Right lobe of liver (tissue), 6 donors: ENCODE data around the gene ST8SIA6. TPM values are rescaled to one million over a fixed set of nuclear protein-coding genes. Genes with fewer than 3 reads are reported as not detected.
"Not testable (repeated sequence)": the region's sequence is repeated elsewhere in the genome, so short reads cannot be mapped to it uniquely, and the experiment has no call there.

ENCODE experiments used
- ATAC-seq, 4 donors: fragments of 200-7000 bp; cut with Tn5 transposase; one replicate each; pipeline ENCODE4 v1.9.1; 2020; ENCODE audit warnings: mild to moderate bottlenecking in 4 of 4, moderate library complexity in 4 of 4
- DNase-seq, 3 donors: peaks; one replicate each; pipeline ENCODE4 v3.0.0-alpha.2; 2020
- H3K27ac ChIP-seq, 3 donors: fragments of 200-600 bp; one replicate each; pipeline ENCODE4 v1.8.0; 2022
- H3K27me3 ChIP-seq, 2 donors: fragments of 200-600 bp; one replicate each; pipeline ENCODE4 v1.8.0; 2022
- H3K36me3 ChIP-seq, 4 donors: fragments of 200-600 bp; sonication (generic) in 1 of 4; one replicate each; pipeline versions ENCODE4 v1.5.1 to v1.8.0; 2017 to 2022; ENCODE audit warnings: control low read depth in 1 of 4
- H3K4me1 ChIP-seq, 4 donors: fragments of 200-600 bp; sonication (generic) in 1 of 4; one replicate each; pipeline versions ENCODE4 v1.5.1 to v1.8.0; 2017 to 2022; ENCODE audit warnings: control low read depth in 1 of 4
- H3K4me3 ChIP-seq, 3 donors: fragments of 200-600 bp; one replicate each; pipeline ENCODE4 v1.8.0; 2022
- H3K9me3 ChIP-seq, 4 donors: fragments of 200-600 bp; sonication (generic) in 1 of 4; one replicate each; pipeline versions ENCODE4 v1.5.1 to v1.8.0; 2017 to 2022; ENCODE audit warnings: control low read depth in 1 of 4
- CTCF ChIP-seq, 4 donors: fragments of 200-600 bp in 3 of 4; fragments of 450-650 bp in 1 of 4; IDR thresholded peaks; one replicate each; pipeline versions ENCODE4 v1.5.1 to v1.8.0; 2016 to 2022; ENCODE audit warnings: antibody characterized with exemption in 4 of 4, mild to moderate bottlenecking in 2 of 4
- POLR2A ChIP-seq: fragments of 450-650 bp; IDR thresholded peaks from one replicate; pipeline ENCODE4 v1.6.1; 2017; ENCODE audit warnings: antibody characterized with exemption, mild to moderate bottlenecking
- WGBS: methylation state at CpG from one replicate; pipeline ENCODE4 v1.1.6; 2018; ENCODE audit warnings: low coverage, low lambda C conversion rate; ENCODE audit not compliant: insufficient coverage; ENCODE audit errors: missing lambda C conversion rate; 5-methylcytosine and 5-hydroxymethylcytosine counted together
- intact Hi-C, 2 donors: fragments of 100-400 bp; cut with DNase I; formaldehyde crosslinking; loops; one replicate each; pipeline versions ENCODE4 v1.11.2 to v1.14.1; 2022
- total RNA-seq, 6 experiments: library from RNA; depleted of rRNA in 2 of 6; stranded (reverse); fragments of >200 nt in 2 of 6; fragmentation: NEBNext Ultra II Directional in 3 of 6; extraction: Animal tissue kit (Norgen Biotek cat#: 25700) in 3 of 6; gene quantifications; one replicate each; pipeline versions ENCODE4 v1.1.0 to v1.2.4, GENCODE V29; 2016 to 2023
- donor health status: DM: no; HTN: yes; CAD: no.
- donor health status: DM: no; HTN: no; CAD: no.
- donor health status: DM: no; HTN: no; CAD: no.
- donor health status: DM: no; HTN: yes; CAD: no.
- donor health status: DM: no; HTN: yes; CAD: no.

The ST8SIA6 gene
- total RNA-seq, 6 experiments from 2014 or later: 0.39 to 2.2 (median 1.4) TPM

GRCh38 chr10:17443707-17444387 is 10.5 kb downstream of the ST8SIA6 start:
- intact Hi-C loops: no loop called here
- Histone ChIP-seq H3K4me1 (no peaks in the 10 kb centered on the region), H3K36me3 (no peaks in the 10 kb centered on the region), H3K27me3 (no peaks in the 10 kb centered on the region), H3K4me3 (no peak overlapping the region), H3K27ac (no peak overlapping the region), H3K9me3 (no peaks in the 10 kb centered on the region)
- ATAC-seq (no peak), DNase-seq (no peak)
- TF ChIP-seq CTCF (IDR thresholded peaks at IDR 0.05) (no peak), POLR2A (no peak)
- 24% methylated on average over 11 of the region's 11 CpGs for WGBS

DNA sequence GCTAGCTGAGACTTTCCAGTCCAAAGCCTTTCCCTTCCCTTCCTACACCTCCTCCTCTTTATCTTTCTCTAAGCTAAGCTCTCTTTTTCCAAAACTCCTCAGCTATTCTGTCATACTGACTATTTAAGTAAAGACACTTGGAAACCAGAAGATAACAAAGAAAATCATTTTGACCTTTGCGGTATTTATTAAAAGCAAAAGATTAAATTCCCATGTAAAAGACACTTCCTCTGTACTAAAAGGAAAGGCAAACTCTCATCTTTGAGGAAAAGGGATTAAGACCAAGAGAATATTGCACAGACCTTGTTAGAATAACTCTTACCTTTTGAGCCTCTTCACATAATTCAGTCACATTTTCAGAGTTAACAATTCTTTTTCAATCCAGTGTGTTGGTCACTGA is 15.8 kb downstream of the ST8SIA6 start:
- no peak for ATAC-seq
- Histone ChIP-seq H3K4me3 (no peak overlapping the region), H3K27ac (no peak overlapping the region), H3K4me1 (no peaks in the 10 kb centered on the region), H3K9me3 (no peaks in the 10 kb centered on the region), H3K36me3 (no peaks in the 10 kb centered on the region), H3K27me3 (no peaks in the 10 kb centered on the region)
- TF ChIP-seq POLR2A: no peak
- TF ChIP-seq CTCF (IDR thresholded peaks at IDR 0.05): no peak
- DNase-seq: no peak
- intact Hi-C loops: no loop called here
- 68% methylated on average over 1 of the region's 1 CpG for WGBS

- H3K27me3 ChIP-seq, DNase-seq, H3K9me3 ChIP-seq, H3K4me3 ChIP-seq, H3K36me3 ChIP-seq, intact Hi-C loops, ATAC-seq, H3K4me1 ChIP-seq, H3K27ac ChIP-seq: not testable (repeated sequence)
- 72% methylated on average over 2 of the region's 2 CpGs for WGBS
Measured at GRCh38 chr10:17436578-17436977, 17.8 kb downstream of the ST8SIA6 start.

- intact Hi-C loops: no loop called here
- H3K27ac ChIP-seq: no peak overlapping the region
- DNase-seq: no peak
- no peaks in the 10 kb centered on the region for H3K36me3 ChIP-seq
- 48% methylated on average over 4 of the region's 4 CpGs for WGBS
- no peaks in the 10 kb centered on the region for H3K4me1 ChIP-seq
- H3K27me3 ChIP-seq: no peaks in the 10 kb centered on the region
- ATAC-seq: no peak
- TF ChIP-seq CTCF (IDR thresholded peaks at IDR 0.05): no peak
- TF ChIP-seq POLR2A: no peak
- no peak overlapping the region for H3K4me3 ChIP-seq
- H3K9me3 ChIP-seq: no peaks in the 10 kb centered on the region
Measured at GRCh38 chr10:17435953-17436352, 18.4 kb downstream of the ST8SIA6 start.

DNA sequence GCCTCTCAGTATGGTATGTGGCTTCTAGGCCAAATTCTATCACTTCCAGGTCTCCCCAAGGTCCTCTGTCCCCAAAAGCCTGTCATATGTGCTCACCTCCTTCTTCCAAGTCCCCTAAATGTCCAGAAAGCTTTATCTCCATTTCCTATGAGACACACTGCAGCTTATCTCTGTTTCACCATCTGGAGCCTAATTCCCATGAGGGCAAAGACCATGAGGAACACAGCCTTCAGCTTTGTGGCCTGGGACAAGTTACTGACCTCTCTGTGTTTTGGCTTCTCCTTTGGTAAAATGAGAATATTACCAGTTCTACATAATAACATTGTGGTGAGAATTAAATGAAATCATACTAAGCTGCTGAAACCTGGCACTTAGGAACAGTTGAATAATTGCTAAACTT is 19.2 kb downstream of the ST8SIA6 start:
- Histone ChIP-seq H3K27me3 (no peaks in the 10 kb centered on the region), H3K4me3 (no peak overlapping the region), H3K36me3 (no peaks in the 10 kb centered on the region), H3K27ac (no peak overlapping the region), H3K9me3 (no peaks in the 10 kb centered on the region), H3K4me1 (no peaks in the 10 kb centered on the region)
- intact Hi-C loops: no loop called here
- DNase-seq (no peak), ATAC-seq (no peak)
- no peak for TF ChIP-seq CTCF (IDR thresholded peaks at IDR 0.05)
- TF ChIP-seq POLR2A: no peak
